Activated T-cell treated with anti-CD3 and anti-CD28 coated beads for 4 hours (primary cell): ENCODE measurements around the gene FOXJ1.

ENCODE experiments used
- DNase-seq: peaks from one replicate; pipeline ENCODE4 v3.0.0-alpha.2; 2020

Gene FOXJ1

DNA sequence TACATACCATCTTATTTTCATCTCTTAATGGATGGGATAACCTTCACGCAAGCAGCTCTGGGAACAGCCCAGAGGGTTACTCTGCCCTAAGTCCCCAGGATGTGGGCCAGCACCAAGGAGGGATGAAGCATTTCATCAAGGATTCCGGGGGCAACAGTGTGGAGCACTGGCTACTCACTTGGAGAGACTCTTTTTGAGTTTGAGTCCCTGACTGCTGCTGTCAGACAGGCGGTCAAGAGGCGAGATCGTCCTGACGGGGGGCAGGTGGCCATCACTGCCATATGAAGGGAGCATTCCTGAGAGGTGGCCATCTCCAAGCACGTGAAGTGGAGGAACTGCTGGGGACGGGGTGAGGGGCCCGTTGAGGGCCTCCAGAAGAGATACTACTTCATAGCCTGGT is 18.1 kb upstream of the FOXJ1 start:
- DNase-seq = no peak

DNA sequence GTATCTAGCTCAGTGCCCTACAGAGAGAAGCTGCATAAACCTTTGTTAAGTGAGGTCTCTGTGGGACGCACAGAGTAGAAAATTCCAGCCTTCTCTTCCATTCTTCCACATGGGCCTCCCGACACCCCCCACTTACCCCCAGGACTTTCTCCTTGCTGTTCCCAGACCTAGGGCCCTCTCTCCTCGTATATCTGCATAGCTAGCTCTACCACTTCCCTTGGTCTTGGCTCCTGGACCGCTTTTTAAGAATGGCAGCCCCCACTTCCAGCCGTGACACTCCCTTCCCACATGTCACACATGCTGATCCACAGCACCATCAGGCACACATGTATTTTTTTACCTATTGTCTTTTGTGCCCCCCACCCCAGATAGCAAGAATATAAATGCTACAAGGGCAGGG is 16.7 kb upstream of the FOXJ1 start:
- DNase-seq = no peak

- no peak for DNase-seq
Measured at GRCh38 chr17:76156662-76156991, 15.6 kb upstream of the FOXJ1 start.

GRCh38 chr17:76155988-76156661 is 15.1 kb upstream of the FOXJ1 start:
- DNase-seq = no peak

GRCh38 chr17:76154936-76155845 is 14.1 kb upstream of the FOXJ1 start:
- DNase-seq = no peak

GRCh38 chr17:76154292-76154691 is 13.2 kb upstream of the FOXJ1 start:
- DNase-seq = no peak

DNA sequence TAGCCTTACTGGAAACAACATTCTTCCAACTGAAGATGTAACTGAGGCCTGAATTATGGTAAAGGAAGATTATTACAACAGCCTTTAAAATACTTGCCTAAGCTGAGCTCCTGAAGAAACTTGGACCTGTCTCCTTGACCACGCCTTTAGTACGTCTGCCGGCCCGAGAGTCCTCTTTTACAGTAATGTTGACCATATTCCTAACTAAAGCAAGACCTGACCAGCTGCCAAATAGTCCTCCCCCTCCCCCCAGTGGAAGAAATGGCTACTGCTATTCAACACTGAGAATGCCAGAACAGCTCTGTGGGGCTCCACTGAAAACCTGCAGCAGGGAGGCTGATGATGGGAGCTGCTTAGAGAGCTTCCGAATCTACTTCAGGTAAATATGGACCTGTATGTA is 12.6 kb upstream of the FOXJ1 start:
- no peak for DNase-seq

- no peak for DNase-seq
Measured at GRCh38 chr17:76153202-76153601, 12.2 kb upstream of the FOXJ1 start.

- no peak for DNase-seq
Measured at GRCh38 chr17:76152591-76152990, 11.5 kb upstream of the FOXJ1 start.

- DNase-seq = no peak
Measured at GRCh38 chr17:76151896-76152454, 10.9 kb upstream of the FOXJ1 start.

GRCh38 chr17:76150712-76151622 is 9.9 kb upstream of the FOXJ1 start:
- no peak for DNase-seq

DNA sequence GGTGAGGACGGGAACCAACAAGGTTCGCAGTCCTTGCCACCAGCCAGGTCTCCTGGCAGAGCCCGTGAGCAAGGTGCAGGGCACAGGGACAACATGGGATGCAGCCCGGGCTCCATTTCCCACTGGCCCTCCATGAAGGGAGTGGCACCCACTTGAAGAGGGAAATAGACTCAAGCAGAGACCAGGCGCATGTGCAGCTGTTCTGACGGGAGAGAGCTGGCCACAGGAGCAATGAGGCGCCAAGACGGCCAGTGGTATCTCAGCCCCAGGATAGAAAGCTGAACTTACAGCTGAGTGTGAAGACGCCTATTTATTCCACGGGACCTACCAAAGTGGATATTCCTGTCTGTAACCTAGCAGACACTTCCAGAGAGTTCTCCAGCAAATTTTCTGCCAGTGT is 8.2 kb upstream of the FOXJ1 start:
- no peak for DNase-seq

- DNase-seq = no peak
Measured at GRCh38 chr17:76148015-76148326, 6.9 kb upstream of the FOXJ1 start.

DNA sequence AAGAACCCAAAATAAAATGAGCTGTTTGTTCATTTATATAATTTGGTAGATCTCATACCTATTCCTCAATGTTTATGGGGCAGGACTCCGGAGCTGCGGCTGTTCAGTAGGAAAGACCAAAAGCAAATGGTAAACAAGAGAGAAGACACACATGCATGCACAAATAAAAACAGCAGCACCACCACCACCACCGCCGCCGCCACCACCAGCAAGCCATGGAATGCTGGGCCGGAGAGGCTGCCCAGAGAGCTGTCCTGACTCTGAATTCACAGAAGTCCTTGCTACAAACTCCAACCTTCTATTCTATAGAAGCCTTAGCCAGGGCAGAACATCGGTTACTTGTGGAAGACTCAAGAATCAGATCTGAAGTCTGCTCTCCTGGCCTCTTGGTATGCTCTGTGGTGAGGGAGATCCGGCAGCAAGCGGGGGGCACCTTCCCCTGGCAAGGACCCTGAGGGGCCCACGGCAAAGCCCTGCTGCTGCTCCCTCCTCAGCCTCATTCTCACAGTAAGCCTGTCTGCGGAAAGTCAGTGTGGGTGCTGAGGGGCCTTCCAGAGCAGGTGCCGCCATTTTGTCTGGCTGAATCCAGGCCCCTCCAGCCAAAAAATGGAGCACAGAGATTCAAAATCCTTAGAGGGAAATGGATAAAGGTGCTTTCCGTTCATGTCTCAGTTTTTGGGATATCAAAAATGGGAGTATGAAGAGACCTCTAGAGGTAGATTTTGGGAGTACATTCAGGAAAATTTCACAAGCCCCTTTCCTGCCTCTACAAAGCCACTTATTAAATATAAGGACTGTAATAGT is 6.4 kb upstream of the FOXJ1 start:
- DNase-seq = no peak

GRCh38 chr17:76146053-76146851 is 5.2 kb upstream of the FOXJ1 start:
- no peak for DNase-seq

GRCh38 chr17:76145231-76146052 is 4.4 kb upstream of the FOXJ1 start:
- DNase-seq = no peak

DNA sequence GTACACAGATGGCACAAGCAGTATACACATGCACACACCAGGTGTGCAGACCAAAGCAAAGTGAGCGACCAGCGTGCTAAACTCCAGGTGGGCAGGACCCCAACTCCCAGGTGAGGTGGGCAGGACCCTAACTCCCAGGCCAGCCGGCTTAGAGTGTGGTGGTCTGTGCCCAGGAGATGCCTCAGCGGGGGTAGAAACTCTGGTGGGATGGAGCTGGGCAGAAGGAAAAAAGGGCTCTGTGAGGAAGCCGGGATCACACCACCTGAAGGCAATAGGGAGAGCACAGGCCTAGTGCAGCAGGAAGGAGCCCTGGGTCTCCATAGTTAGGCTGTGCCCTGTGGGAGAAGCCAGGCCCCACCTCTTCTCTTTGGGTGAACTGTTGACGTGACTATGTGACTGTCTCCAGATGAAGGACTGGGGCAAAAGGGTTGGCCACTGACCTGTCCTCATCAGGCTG is 1.6 kb upstream of the FOXJ1 start:
- no peak for DNase-seq

DNA sequence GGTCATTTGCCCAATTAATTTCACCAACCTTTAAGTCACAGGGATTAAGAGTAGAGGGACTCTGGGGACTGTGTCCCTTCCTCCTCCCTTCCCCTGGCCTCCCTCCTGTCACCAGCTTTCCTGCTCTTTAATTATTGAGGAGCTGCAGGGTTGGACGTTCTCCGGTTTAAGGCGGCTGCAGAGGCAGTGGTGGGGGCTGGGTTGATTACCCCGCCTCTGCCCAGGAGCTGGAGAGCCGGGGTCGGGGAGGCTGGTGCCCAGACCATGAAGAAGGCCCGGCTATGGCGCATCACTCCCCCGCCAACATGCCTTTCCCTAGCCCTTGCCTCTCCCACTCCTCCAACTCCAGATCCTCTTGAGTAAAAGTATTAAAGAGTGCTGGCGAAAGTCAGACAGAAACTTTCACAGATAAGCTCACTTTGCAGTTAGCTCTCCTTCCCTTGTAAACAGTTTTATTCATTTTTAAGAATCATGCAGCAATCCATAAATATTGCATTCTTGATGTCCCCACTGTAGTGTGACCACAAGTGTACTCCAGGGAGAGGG is 1.1 kb upstream of the FOXJ1 start:
- no peak for DNase-seq

DNA sequence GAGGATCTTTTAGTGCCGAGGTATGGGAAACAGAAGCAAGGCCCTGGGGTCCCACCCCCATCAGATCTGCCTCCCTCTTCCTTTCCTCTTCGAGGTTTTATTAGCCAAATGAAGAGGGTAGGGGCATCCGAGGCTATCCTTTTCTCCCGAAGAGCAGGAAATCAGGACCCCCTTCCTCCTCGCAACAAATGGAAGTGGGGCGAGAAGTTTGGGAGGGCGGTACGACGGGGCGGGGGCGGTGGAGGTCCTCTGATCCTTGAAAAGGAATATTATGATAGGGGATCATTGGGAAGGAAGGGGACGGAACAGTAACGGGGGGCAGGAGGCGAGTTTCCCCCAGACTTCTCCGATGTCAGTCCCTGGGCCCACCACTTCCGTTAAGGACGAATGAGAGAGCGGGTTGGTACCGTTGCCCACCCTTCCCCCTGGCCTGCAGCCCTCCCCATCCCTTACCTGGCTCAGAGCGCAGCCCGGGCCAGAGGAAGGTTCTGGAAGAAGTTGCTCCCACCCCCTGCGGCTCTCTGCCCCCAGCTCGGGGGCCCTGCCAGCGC is 309 bp downstream of the FOXJ1 start:
- no peak for DNase-seq
